ENCODE data around the gene MRPL27.

- TF ChIP-seq CTCF (IDR thresholded peaks at IDR 0.05; ENCODE audit: poor library complexity, severe bottlenecking) (no peak), SMC3 (conservative IDR thresholded peaks at IDR 0.05; ENCODE audit: poor library complexity) (no peak), EP300 (conservative IDR thresholded peaks at IDR 0.05; ENCODE audit: poor library complexity, severe bottlenecking) (no peak), REST (IDR thresholded peaks at IDR 0.05; ENCODE audit: borderline replicate concordance) (no peak), POLR2AphosphoS5 (IDR thresholded peaks at IDR 0.05) (no peak), EZH2 (IDR thresholded peaks at IDR 0.05; ENCODE audit: borderline replicate concordance, insufficient read depth, low read length, poor library complexity, severe bottlenecking) (no peak), TAF1 (IDR thresholded peaks at IDR 0.05; ENCODE audit: low read depth) (no peak), RAD21 (conservative IDR thresholded peaks at IDR 0.05) (no peak)
Measured at GRCh38 chr17:50381920-50382319, 8.9 kb upstream of the MRPL27 start.
